Activated CD4-positive, alpha-beta T cell treated with anti-CD3 and anti-CD28 coated beads, Interleukin-2, amount 50 U/mL, for 48 hours (primary cell): ENCODE results near the gene REEP3.

Experiments
- DNase-seq, 2 experiments: peaks; one replicate each; pipeline ENCODE4 v3.0.0-alpha.2; 2020

The REEP3 gene

DNA sequence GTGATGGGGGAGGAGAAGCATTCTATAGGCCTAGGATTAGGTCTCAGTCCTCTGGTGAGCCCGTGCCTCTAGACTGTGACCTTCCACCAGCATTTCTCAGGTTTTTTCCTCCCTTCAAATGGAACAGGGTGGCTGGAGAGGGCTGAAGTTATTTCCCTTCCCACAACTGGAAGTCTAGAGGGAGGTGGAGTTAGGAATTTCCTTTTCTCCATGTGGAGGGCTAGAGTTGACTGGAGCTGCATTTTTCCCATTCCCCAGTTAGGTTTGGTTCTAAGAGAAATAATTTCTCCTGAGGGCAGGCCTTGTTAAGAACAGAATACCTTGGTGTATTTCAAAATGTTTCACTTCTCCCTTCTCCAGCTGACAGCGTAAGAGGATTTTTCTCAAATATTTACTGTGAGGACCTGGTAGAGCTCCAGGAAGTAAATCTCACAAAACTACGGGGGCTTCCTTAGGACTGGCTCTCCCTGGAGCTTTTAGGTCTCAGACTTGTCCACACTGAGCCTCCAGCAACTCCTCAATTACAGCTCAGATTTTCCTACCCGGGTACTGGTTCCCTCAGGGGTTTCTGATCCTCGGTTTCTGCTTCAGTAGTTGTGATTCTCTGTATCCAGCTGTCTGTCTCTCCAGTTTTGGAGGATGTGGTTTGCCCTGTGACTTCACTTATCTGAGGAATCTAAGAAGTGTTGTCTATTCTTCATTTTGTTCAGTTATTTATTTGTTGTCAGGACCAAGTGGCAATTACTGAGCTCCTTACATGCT, 6.0 kb upstream of the REEP3 start:
- peak in 1 of 2 experiments; percentile 24 for DNase-seq

GRCh38 chr10:63516207-63516606, 5.0 kb upstream of the REEP3 start:
- DNase-seq = no peak

- no peak for DNase-seq
Observed at GRCh38 chr10:63518690-63519288, 2.4 kb upstream of the REEP3 start.

- DNase-seq = peak; percentile 62 to 66
Observed at GRCh38 chr10:63521416-63522276, 445 bp downstream of the REEP3 start.

DNA sequence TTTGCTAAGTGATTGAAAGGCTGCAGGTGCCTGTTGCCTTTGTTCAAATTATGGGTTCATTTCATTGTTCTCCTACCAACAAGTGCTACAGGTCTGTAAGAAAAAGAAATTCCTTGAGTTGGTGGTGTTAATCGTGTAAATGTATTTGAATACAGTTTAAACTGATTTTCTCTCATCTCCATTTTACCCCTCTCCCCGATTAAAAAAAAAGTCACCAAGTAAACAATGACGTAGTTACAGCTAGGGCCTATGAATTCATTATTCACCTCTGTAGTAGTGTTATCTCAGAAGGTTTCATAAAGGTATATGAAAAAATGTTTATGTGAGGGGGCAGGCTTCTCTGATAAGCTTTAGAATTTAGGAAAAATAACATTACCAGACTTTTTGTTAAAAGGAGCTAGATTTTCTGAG, 1.1 kb downstream of the REEP3 start:
- DNase-seq = no peak

DNA sequence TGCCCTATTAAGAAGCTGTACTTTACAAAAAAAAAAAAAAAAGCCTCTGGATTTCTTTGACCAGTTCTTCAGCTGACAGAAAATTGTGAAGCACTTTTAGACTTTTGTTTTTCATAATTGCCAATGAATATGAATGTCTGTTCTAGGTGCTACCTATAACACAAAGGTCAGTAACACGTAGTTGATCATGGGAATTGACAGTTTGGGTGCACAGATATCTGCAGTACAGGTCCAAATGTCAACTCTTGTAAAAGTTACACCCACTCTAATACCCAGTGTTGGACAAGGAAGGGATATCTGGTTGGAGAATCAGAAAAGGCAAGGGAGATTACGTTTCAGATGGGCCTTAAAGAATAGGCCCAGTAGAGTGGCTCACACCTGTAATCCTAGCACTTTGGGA, 1.8 kb downstream of the REEP3 start:
- DNase-seq = no peak

DNA sequence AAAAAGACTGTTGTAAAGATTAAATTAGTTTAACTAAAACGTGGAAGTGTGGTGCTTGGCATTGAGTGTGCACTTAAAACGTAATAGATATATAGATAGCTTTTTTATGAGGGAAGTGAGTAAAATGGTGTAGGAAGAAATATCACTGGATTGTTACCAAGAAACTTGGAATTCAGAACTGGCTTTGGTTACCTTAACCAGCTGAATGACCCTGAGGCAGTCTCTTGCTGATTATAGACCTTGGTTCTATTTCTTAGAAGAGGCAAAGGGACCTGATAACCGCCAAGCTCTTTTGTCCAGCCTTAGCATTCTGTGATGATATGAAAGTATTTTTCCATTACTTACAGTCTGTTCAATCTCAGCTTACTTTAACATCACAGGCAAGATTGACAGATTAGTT, 3.8 kb downstream of the REEP3 start:
- no peak for DNase-seq

DNA sequence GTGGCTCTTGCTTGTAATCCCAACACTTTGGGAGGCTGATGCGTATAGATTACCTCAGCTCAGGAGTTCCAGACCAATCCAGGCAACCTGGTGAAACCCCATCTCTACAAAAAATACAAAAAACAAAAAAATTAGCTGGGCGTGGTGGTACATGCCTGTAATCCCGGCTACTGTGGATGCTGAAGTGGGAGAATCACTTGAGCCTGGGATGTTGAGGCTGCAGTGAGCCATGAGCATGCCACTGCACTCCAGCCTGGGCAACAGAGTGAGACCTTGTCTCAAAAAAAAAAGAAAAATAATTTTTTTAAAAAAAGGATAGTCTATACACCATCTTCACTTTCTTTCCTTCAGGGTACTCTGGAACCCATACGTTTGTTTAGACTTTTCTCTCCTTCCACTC, 6.2 kb downstream of the REEP3 start:
- no peak for DNase-seq

GRCh38 chr10:63528084-63528744, 7.0 kb downstream of the REEP3 start:
- DNase-seq = no peak

GRCh38 chr10:63530409-63530808, 9.2 kb downstream of the REEP3 start:
- DNase-seq = no peak

DNA sequence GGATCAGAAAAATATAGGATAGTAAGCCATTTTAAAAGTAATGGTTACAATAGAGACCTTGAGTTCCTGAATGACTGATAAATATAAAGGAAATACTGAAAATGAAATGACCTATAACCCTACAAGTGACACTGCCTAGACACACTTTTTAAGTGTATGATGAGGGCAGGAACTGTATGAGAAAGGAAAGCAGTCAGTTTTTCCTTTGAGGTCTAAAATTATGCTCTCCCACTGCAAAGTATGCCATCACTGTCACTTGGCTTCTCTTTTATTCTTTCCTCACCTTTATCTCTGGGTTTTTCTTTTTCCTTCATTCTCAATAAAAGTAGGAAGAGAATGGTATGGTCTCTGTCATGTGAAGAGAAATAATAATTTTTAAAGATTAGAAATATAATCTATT, 13.5 kb downstream of the REEP3 start:
- DNase-seq = no peak

GRCh38 chr10:63536698-63537097, 15.5 kb downstream of the REEP3 start:
- no peak for DNase-seq

- no peak for DNase-seq
Observed at GRCh38 chr10:63537536-63537935, 16.3 kb downstream of the REEP3 start.

DNA sequence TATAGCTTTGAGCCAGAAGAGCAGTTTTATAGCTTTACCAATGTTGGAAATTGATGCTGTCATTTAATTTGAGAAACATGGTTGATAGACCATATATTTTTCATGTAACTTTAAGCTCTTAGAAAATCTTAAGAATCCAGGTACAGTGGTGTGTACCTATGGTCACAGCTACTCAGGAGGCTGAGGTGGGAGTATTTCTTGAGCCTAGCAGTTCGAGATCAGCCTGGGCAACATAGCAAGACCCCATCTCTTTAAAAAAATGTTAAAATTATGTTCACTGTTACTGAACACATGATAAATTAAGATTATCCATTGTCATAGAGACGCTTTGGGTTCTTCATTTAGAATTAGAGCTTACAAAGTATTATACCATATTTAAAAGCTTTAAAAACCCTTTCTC, 18.2 kb downstream of the REEP3 start:
- no peak for DNase-seq

DNA sequence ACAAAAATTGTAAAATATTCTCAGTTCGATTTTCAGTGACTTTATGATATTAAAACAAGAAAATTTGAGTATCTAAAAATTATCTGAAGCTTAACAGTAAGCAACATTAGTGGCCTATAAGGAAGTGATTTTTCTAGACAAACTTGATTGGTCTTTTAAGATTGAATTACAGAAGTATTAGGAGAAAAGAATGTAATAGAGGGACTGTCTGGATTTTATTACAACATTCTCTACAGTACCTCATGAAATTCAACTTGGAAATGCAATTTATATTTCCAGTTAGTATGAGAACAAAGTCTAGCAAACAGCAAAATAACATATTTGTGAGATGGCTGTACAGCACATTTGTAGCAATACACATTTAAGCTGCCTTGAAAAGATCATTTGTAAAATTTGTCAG, 18.8 kb downstream of the REEP3 start:
- DNase-seq = no peak

GRCh38 chr10:63542835-63543575, 21.8 kb downstream of the REEP3 start:
- DNase-seq = no peak

GRCh38 chr10:63543576-63543962, 22.4 kb downstream of the REEP3 start:
- DNase-seq = no peak

- DNase-seq = no peak
Observed at GRCh38 chr10:63544418-63544817, 23.2 kb downstream of the REEP3 start.

DNA sequence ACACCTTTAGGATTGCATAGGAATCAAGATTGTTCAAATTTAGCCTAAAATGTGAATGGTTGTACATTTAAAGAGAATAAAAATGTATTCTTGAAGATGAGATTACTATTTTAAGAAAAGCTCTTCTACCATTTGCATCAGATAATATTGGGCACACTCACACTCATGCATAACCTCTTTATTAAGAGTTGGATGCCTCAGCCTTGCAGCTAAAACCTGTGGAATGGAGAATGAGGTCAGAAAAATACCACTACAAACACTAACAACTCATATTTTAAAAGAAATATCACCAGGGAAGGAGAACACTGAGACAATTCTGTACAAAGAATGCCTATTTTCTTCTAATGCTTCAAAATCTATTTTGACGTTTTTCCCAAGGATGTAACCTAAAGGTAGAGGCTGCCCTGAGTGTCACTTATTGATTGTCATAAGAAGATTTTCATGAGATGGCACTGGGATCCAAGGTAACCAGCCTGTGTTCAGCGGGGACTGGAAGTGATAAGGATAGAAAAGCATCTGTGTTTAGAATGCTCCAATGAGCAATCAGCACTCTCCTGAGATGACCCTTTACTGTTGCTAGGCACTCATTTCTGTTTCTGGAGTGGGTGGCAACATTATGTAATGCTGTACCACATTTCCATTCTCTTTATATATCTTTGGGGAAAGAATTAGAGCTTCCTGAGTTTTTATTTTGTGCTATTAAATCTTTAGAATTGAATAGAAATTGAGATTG, 26.6 kb downstream of the REEP3 start:
- no peak for DNase-seq

- DNase-seq = no peak
Observed at GRCh38 chr10:63548860-63549259, 27.7 kb downstream of the REEP3 start.

DNA sequence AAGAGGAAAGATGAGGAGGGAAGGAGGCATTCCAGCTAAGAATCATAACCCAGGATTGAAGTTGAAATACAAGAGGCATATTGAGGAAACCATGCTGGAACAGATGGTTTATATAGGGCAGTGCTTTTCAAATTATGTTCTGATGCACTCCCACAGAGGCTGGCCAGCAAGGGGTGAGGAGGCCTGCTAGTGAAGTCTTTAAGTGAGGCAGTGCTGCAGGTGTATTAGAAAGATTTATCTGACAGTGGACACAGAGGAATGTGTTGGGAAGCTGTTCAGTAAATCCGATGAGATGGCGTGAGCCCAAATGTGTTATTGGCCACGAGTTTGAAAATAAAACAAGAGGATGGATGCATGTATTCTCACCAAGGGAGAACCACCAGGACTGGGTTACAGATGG, 28.6 kb downstream of the REEP3 start:
- no peak for DNase-seq

DNA sequence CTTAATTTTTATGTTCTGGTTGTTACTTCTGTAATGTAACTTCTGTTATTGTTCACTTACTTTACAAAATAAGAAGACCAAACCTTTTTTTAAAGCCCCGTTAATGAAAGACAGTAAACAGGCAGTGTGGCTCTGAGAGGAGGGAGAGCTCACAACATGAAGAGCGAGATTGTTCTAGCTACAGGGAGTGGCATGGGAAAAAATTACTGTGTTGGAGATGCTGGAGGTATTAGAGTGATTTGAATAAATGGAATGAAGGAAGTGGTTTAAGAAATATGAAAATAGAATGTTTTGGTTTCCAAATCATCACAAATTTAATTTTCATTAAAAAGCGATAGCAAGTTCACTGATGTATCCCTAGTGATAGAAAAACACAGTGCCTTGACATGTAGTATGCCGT, 31.8 kb downstream of the REEP3 start:
- DNase-seq = no peak
